WTC11 (cell line): ENCODE results near the gene LRRFIP1. TPM values are rescaled to one million over a fixed set of nuclear protein-coding genes. Genes with fewer than 3 reads are reported as not detected.

Experiments
- ATAC-seq: fragments of 200-7000 bp; cut with Tn5 transposase; 2 replicates; pipeline ENCODE4 v1.10.0; 2021; ENCODE audit warnings: mild to moderate bottlenecking, moderate library complexity
- CTCF ChIA-PET: fragments of 300-600 bp; sonication (Branson Sonifier 250); formaldehyde crosslinking; loops from one replicate; lab custom pipeline; 2021; ENCODE audit warnings: antibody characterized with exemption; lab: Charles Lee
- POLR2A ChIA-PET: fragments of 350-600 bp; sonication (Branson Sonifier 250); formaldehyde crosslinking; loops from one replicate; lab custom pipeline; 2021; ENCODE audit warnings: antibody characterized with exemption; lab: Charles Lee
- DNase-seq: peaks from one replicate; pipeline ENCODE4 v3.0.0; 2021; ENCODE audit warnings: low spot score
- H3K27ac Mint-ChIP-seq: 2 replicates; pipeline ENCODE4 v1.8.0; 2021; ENCODE audit warnings: mixed read lengths
- H3K27me3 Mint-ChIP-seq: 2 replicates; pipeline ENCODE4 v1.8.0; 2021; ENCODE audit warnings: low read depth, mild to moderate bottlenecking, moderate library complexity, mixed read lengths
- H3K36me3 Mint-ChIP-seq: 2 replicates; pipeline ENCODE4 v1.8.0; 2021; ENCODE audit warnings: mixed read lengths
- H3K4me1 Mint-ChIP-seq: 2 replicates; pipeline ENCODE4 v1.8.0; 2022; ENCODE audit warnings: mixed read lengths
- H3K4me3 Mint-ChIP-seq: 2 replicates; pipeline ENCODE4 v1.8.0; 2021; ENCODE audit warnings: mild to moderate bottlenecking, moderate library complexity, mixed read lengths
- H3K9me3 Mint-ChIP-seq: 2 replicates; pipeline ENCODE4 v1.8.0; 2021; ENCODE audit warnings: mixed read lengths
- FOXJ3 ChIP-seq: sonication (generic); formaldehyde crosslinking; IDR thresholded peaks from 2 replicates; pipeline ENCODE4 v1.9.0; 2021; ENCODE audit warnings: missing genetic modification reagents, mild to moderate bottlenecking, borderline replicate concordance
- GTF2I ChIP-seq: fragments of 250-450 bp; sonication (Bioruptor Pico); conservative IDR thresholded peaks from 2 replicates; pipeline ENCODE4 v1.4.0; 2021; ENCODE audit warnings: mild to moderate bottlenecking
- IRF2 ChIP-seq: sonication (generic); formaldehyde crosslinking; IDR thresholded peaks from 2 replicates; pipeline ENCODE4 v1.8.0; 2022; ENCODE audit warnings: low read depth, missing genetic modification reagents, borderline replicate concordance
- JAZF1 ChIP-seq: fragments of 250-450 bp; sonication (Bioruptor Pico); IDR thresholded peaks from 2 replicates; pipeline ENCODE4 v1.9.0; 2021; ENCODE audit warnings: moderate library complexity, mild to moderate bottlenecking, inconsistent platforms
- KAT7 ChIP-seq: sonication (generic); formaldehyde crosslinking; IDR thresholded peaks from 2 replicates; pipeline ENCODE4 v1.8.1; 2023; ENCODE audit warnings: missing genetic modification reagents, mild to moderate bottlenecking, borderline replicate concordance
- MXD4 ChIP-seq: fragments of 250-450 bp; sonication (Bioruptor Pico); IDR thresholded peaks from 2 replicates; pipeline ENCODE4 v1.8.0; 2021; ENCODE audit warnings: mild to moderate bottlenecking, moderate library complexity, borderline replicate concordance
- NR3C1 ChIP-seq: sonication (generic); formaldehyde crosslinking; conservative IDR thresholded peaks from 2 replicates; pipeline ENCODE4 v1.8.1; 2023; ENCODE audit warnings: low read depth, mild to moderate bottlenecking, missing genetic modification reagents
- ZNF232 ChIP-seq: sonication (generic); formaldehyde crosslinking; IDR thresholded peaks from 2 replicates; pipeline ENCODE4 v1.8.0; 2022; ENCODE audit warnings: mild to moderate bottlenecking, missing genetic modification reagents
- ZNF671 ChIP-seq: fragments of 250-450 bp; sonication (Bioruptor Pico); IDR thresholded peaks from 2 replicates; pipeline ENCODE4 v1.8.0; 2021; ENCODE audit warnings: mild to moderate bottlenecking
- total RNA-seq: library from RNA; stranded (reverse); gene quantifications from 3 replicates; pipeline ENCODE4 v1.2.3, GENCODE V29; 2021
- TF ChIP-seq, protein P1 (sequence below): sonication (generic); formaldehyde crosslinking; IDR thresholded peaks from 2 replicates; pipeline ENCODE4 v1.8.1; 2023; ENCODE audit warnings: mild to moderate bottlenecking, missing genetic modification reagents, moderate library complexity
- TF ChIP-seq, protein P2 (sequence below): sonication (generic); formaldehyde crosslinking; IDR thresholded peaks from 2 replicates; pipeline ENCODE4 v1.8.0; 2023; ENCODE audit warnings: missing genetic modification reagents
- TF ChIP-seq, protein P3 (sequence below): sonication (generic); formaldehyde crosslinking; IDR thresholded peaks from 2 replicates; pipeline ENCODE4 v1.8.0; 2022; ENCODE audit warnings: missing genetic modification reagents
- TF ChIP-seq, protein P4 (sequence below): sonication (generic); formaldehyde crosslinking; IDR thresholded peaks from 2 replicates; pipeline ENCODE4 v1.8.1; 2023; ENCODE audit warnings: mild to moderate bottlenecking, moderate library complexity, missing genetic modification reagents
- TF ChIP-seq, protein P5 (sequence below): sonication (generic); formaldehyde crosslinking; IDR thresholded peaks from 2 replicates; pipeline ENCODE4 v1.8.1; 2022; ENCODE audit warnings: mild to moderate bottlenecking, moderate library complexity, missing genetic modification reagents

The LRRFIP1 gene
- total RNA-seq, 1 experiment from 2014 or later = 88.4 TPM

DNA sequence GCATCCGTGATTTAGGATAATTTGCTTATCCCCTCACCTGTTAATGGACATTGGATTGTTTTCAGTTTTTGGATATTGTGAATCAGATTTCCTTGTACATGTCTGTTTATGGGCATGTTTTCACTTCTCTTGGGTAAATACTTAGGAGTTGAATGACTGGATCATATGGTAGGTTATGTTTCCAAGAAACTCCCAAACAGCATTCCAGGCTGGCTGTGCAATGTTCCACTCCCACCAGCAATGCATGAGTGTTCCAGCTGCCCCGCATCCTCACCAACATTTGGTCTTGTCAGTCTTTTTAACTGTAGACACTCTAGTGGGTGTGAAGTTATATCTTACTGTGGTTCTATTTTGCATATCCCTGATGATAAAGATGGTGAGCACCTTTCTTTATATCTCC, 8.9 kb upstream of the LRRFIP1 start:
- ATAC-seq = no peak
- CTCF ChIA-PET = no interaction called here
- Mint-ChIP-seq H3K36me3 (peaks cover 4% of the 10 kb centered on the region), H3K9me3 (peaks cover 10% of the 10 kb centered on the region), H3K4me3 (no peak overlapping the region), H3K4me1 (peaks cover 38% of the 10 kb centered on the region), H3K27me3 (peaks cover 9% of the 10 kb centered on the region; the same call in 1 of the 2 replicates), H3K27ac (no peak overlapping the region)
- DNase-seq = no peak
- POLR2A ChIA-PET = no interaction called here
- TF ChIP-seq, protein P1, sequence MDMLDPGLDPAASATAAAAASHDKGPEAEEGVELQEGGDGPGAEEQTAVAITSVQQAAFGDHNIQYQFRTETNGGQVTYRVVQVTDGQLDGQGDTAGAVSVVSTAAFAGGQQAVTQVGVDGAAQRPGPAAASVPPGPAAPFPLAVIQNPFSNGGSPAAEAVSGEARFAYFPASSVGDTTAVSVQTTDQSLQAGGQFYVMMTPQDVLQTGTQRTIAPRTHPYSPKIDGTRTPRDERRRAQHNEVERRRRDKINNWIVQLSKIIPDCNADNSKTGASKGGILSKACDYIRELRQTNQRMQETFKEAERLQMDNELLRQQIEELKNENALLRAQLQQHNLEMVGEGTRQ (CRISPR knock-in tag) = no peak
- TF ChIP-seq JAZF1 = no peak
- TF ChIP-seq MXD4 (CRISPR knock-in tag) = no peak

DNA sequence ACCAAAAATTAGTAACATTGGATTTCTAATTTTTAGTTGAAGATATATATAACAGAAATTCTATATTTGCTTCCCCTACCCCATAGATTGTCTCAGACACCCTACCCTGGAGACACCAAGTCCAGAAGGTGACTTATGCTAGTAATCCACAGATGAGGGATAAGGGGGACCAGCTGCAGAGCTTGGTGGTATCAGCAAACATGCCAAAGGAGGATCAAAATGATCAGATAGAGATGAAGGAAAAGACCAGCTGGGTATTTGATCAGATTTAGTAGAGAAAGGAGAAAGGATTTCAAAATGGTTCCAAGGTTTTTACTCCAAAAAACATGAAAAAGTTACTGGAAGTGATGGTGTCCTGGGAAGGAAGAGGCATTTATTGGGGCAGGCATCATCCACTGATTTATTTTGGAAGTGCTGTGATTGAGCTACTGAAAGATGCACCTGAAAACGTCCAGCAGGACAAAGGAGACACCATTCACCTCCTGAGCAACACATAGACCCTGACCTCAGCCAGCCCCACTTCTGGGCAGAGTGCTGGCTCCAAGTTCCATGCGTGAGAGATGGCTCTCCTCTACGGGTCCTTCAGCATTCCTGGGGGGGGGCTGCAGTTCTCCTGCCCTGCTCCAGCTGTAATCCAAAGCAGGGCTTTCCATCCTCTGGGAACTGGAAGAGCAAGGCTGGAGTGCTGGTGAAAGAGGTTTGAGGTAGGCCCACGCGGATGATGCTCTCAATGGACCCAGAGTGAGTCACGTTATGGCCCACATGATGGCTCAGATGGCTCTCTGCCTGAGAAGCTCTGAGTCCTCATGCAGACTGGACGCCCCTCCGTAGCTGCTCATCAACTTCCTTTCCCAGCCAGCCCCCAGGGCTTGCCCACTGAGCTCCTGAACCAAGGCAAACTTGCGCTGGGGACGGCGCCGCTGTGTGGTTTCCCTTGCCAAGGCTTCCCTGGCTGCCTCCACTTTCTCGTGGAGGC, 3.7 kb upstream of the LRRFIP1 start:
- POLR2A ChIA-PET = no interaction called here
- H3K27ac Mint-ChIP-seq = no peak overlapping the region
- peaks cover 41% of the 10 kb centered on the region for H3K27me3 Mint-ChIP-seq
- DNase-seq (no peak), ATAC-seq (no peak)
- TF ChIP-seq FOXJ3 (no peak), ZNF232 (no peak), GTF2I (CRISPR knock-in tag) (no peak), ZNF671 (CRISPR knock-in tag) (no peak), NR3C1 (no peak)
- TF ChIP-seq, protein P2, sequence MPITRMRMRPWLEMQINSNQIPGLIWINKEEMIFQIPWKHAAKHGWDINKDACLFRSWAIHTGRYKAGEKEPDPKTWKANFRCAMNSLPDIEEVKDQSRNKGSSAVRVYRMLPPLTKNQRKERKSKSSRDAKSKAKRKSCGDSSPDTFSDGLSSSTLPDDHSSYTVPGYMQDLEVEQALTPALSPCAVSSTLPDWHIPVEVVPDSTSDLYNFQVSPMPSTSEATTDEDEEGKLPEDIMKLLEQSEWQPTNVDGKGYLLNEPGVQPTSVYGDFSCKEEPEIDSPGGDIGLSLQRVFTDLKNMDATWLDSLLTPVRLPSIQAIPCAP = no peak
- TF ChIP-seq, protein P3, sequence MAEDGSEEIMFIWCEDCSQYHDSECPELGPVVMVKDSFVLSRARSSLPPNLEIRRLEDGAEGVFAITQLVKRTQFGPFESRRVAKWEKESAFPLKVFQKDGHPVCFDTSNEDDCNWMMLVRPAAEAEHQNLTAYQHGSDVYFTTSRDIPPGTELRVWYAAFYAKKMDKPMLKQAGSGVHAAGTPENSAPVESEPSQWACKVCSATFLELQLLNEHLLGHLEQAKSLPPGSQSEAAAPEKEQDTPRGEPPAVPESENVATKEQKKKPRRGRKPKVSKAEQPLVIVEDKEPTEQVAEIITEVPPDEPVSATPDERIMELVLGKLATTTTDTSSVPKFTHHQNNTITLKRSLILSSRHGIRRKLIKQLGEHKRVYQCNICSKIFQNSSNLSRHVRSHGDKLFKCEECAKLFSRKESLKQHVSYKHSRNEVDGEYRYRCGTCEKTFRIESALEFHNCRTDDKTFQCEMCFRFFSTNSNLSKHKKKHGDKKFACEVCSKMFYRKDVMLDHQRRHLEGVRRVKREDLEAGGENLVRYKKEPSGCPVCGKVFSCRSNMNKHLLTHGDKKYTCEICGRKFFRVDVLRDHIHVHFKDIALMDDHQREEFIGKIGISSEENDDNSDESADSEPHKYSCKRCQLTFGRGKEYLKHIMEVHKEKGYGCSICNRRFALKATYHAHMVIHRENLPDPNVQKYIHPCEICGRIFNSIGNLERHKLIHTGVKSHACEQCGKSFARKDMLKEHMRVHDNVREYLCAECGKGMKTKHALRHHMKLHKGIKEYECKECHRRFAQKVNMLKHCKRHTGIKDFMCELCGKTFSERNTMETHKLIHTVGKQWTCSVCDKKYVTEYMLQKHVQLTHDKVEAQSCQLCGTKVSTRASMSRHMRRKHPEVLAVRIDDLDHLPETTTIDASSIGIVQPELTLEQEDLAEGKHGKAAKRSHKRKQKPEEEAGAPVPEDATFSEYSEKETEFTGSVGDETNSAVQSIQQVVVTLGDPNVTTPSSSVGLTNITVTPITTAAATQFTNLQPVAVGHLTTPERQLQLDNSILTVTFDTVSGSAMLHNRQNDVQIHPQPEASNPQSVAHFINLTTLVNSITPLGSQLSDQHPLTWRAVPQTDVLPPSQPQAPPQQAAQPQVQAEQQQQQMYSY (CRISPR knock-in tag) = no peak
- TF ChIP-seq, all 79 proteins: peak for 0
- Mint-ChIP-seq H3K4me1 (peaks cover 22% of the 10 kb centered on the region), H3K4me3 (no peak overlapping the region), H3K36me3 (peaks cover 5% of the 10 kb centered on the region), H3K9me3 (peaks cover 10% of the 10 kb centered on the region)
- CTCF ChIA-PET = interaction anchor here (0.8 kb wide), 1 partner anchor 10 kb away, joined by 3 read pairs; no protein-coding TSS in a partner anchor

DNA sequence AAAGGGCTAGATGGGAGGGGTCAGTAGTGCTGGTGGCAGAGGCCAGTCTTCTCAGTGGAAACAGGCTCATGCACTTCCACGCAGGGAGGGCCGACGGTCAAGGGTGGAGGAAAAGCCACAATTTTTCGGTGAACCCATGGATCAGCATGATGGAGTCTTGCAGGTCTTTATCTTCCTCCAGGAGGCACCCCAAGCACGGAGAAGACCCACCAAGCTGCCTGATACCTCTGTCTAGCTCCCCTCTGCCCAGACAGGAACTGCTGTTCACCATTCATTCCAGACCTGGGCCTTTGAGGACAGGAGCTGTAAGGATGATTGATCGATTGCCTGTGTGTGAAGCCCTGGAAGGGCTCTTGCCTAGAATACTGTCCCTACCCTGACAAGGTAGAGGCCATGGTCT, 2.8 kb upstream of the LRRFIP1 start:
- Mint-ChIP-seq H3K9me3 (peaks cover 10% of the 10 kb centered on the region), H3K27me3 (peaks cover 44% of the 10 kb centered on the region), H3K27ac (no peak overlapping the region), H3K36me3 (peaks cover 7% of the 10 kb centered on the region), H3K4me1 (peaks cover 27% of the 10 kb centered on the region), H3K4me3 (no peak overlapping the region)
- no peak for ATAC-seq
- TF ChIP-seq, protein P4, sequence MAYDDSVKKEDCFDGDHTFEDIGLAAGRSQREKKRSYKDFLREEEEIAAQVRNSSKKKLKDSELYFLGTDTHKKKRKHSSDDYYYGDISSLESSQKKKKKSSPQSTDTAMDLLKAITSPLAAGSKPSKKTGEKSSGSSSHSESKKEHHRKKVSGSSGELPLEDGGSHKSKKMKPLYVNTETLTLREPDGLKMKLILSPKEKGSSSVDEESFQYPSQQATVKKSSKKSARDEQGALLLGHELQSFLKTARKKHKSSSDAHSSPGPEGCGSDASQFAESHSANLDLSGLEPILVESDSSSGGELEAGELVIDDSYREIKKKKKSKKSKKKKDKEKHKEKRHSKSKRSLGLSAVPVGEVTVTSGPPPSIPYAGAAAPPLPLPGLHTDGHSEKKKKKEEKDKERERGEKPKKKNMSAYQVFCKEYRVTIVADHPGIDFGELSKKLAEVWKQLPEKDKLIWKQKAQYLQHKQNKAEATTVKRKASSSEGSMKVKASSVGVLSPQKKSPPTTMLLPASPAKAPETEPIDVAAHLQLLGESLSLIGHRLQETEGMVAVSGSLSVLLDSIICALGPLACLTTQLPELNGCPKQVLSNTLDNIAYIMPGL (CRISPR knock-in tag) = no peak
- TF ChIP-seq, protein P5, sequence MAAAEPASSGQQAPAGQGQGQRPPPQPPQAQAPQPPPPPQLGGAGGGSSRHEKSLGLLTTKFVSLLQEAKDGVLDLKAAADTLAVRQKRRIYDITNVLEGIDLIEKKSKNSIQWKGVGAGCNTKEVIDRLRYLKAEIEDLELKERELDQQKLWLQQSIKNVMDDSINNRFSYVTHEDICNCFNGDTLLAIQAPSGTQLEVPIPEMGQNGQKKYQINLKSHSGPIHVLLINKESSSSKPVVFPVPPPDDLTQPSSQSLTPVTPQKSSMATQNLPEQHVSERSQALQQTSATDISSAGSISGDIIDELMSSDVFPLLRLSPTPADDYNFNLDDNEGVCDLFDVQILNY (CRISPR knock-in tag) = no peak
- no peak for TF ChIP-seq KAT7 (CRISPR knock-in tag)
- no peak for TF ChIP-seq IRF2 (CRISPR knock-in tag)
- ChIA-PET POLR2A (no interaction called here), CTCF (interaction anchor here (0.8 to 1.1 kb wide), 2 partner anchors 11 to 151 kb away, joined by 3 read pairs; no protein-coding TSS in a partner anchor)
- no peak for DNase-seq
